ENCODE data around the gene NUP214.
"Not testable (repeated sequence)": the region's sequence is repeated elsewhere in the genome, so short reads cannot be mapped to it uniquely, and the experiment has no call there.

NUP214 gene

DNA sequence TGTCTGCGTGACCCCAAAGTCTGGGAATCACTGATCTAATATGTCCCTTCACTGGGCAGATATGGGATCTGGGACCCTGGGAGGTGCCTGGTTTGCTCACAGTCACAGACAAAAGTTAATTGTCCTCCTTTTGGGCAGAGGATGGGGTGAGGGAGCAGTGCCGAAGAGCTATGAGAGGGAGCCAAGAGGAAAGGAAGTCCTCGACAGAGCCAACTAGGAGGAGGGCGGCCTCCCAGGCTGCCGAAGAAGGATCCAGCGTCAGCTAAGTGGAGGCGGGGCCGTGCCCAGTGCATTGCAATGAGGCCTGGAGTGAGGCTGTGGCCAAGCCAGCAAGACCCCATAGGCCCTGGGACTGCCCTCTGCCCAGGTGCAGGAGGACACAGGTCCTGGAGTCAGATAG lies 17.6 kb upstream of the NUP214 start:
- TF ChIP-seq, protein P1, sequence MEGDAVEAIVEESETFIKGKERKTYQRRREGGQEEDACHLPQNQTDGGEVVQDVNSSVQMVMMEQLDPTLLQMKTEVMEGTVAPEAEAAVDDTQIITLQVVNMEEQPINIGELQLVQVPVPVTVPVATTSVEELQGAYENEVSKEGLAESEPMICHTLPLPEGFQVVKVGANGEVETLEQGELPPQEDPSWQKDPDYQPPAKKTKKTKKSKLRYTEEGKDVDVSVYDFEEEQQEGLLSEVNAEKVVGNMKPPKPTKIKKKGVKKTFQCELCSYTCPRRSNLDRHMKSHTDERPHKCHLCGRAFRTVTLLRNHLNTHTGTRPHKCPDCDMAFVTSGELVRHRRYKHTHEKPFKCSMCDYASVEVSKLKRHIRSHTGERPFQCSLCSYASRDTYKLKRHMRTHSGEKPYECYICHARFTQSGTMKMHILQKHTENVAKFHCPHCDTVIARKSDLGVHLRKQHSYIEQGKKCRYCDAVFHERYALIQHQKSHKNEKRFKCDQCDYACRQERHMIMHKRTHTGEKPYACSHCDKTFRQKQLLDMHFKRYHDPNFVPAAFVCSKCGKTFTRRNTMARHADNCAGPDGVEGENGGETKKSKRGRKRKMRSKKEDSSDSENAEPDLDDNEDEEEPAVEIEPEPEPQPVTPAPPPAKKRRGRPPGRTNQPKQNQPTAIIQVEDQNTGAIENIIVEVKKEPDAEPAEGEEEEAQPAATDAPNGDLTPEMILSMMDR (IDR thresholded peaks at IDR 0.05; ENCODE audit: control extremely low read depth, extremely low read depth, low read depth, missing control alignments), result no peak
- ChIA-PET CTCF (no interaction called here), POLR2A (no interaction called here)
- no peak for DNase-seq (ENCODE audit: extremely low spot score)

DNA sequence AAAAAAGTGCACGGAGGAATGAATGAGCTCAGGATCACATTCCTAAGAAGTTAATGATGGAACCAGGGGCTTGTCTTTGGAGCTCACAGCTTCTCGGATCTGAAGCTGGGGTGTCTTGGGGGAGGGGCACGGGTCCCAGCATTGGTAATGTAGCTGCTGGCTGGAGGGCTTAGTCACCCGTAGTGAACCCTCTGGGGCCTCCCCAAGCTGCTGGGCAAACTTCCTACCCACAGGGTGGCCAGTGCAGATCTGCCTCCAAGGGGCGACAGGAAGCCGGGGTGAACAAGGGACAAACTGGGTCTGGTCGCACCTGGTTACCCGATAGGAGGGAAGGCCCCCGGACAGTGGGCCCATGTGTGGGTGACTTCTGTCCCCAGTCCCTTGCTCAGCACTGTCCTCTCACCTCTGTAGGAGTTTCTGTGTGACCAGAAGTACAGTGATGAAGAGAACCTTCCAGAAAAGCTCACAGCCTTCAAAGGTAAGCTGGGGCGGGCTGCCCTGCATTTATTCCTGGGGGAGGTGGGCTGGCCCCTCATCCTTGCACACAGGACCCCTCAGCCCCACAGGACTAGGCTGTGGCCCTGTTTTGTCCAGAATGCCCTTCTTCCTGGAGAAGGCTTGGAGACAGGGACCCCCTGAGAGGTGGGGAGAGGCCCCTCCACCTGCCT lies 14.1 kb upstream of the NUP214 start:
- no peak for DNase-seq (ENCODE audit: extremely low spot score)
- POLR2A ChIA-PET, result interaction anchor here (0.6 kb wide), 1 partner anchor 1520 kb away, joined by 3 read pairs; no protein-coding TSS in a partner anchor
- TF ChIP-seq, protein P1 (IDR thresholded peaks at IDR 0.05; ENCODE audit: control extremely low read depth, extremely low read depth, low read depth, missing control alignments), result no peak
- CTCF ChIA-PET, result interaction anchor here (0.8 kb wide), 1 partner anchor 23 kb away, joined by 3 read pairs; no protein-coding TSS in a partner anchor

DNA sequence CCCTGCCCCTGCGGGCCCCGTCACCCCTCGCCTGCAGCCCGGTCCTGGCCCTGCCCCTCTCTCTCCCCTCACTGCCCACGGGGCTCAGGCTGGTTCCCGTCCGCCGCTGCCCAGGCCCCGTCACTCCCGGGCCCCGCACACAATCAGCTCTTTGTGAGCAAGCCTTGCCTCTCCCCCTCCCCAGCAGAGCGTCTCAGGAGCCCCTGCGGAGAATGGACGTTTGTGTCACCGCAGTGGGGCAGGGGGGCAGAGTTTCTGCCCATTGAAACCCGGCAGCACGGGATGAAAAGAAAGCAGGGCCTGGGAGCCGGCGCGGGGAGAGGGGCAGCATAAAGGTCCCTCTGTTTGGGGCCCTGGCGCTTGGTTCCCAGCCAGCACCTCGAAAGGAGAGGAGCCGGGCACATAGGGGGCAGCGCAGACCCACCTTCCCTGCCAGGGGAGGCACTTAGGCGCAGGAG lies 13.5 kb upstream of the NUP214 start:
- TF ChIP-seq, protein P1 (IDR thresholded peaks at IDR 0.05; ENCODE audit: control extremely low read depth, extremely low read depth, low read depth, missing control alignments), result no peak
- no peak for DNase-seq (ENCODE audit: extremely low spot score)
- ChIA-PET POLR2A (no interaction called here), CTCF (interaction anchor here (1.0 kb wide), 1 partner anchor 68 kb away, joined by 3 read pairs; no protein-coding TSS in a partner anchor)

- TF ChIP-seq, protein P1 (IDR thresholded peaks at IDR 0.05; ENCODE audit: control extremely low read depth, extremely low read depth, low read depth, missing control alignments), result no peak
- DNase-seq (ENCODE audit: extremely low spot score), result no peak
- ChIA-PET CTCF (interaction anchor here (1.0 kb wide), 1 partner anchor 67 kb away, joined by 3 read pairs; no protein-coding TSS in a partner anchor), POLR2A (no interaction called here)
Observed at GRCh38 chr9:131112374-131113154, 12.8 kb upstream of the NUP214 start.

DNA sequence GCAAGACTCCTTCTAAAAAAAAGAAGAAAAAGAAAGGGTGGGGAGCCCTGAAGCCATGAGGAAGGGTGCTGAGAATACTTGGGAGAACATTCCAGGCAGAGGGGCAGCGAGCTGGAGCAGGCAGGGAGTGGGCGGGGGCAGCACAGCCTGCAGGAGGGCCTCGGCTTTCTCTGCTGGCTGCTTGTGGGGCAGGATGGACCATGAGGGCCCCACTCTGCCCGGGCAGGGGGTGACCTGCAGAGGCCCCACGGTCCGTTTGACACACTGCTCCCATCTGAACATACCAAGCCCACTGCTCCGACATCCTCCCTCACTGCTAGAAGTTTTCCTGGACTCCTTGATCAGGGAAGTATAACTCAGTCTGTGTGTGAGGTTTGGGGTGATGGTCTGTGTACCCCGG lies 11.7 kb upstream of the NUP214 start:
- TF ChIP-seq, protein P1 (IDR thresholded peaks at IDR 0.05; ENCODE audit: control extremely low read depth, extremely low read depth, low read depth, missing control alignments), result no peak
- POLR2A ChIA-PET, result no interaction called here
- DNase-seq (ENCODE audit: extremely low spot score), result no peak
- CTCF ChIA-PET, result no interaction called here

DNA sequence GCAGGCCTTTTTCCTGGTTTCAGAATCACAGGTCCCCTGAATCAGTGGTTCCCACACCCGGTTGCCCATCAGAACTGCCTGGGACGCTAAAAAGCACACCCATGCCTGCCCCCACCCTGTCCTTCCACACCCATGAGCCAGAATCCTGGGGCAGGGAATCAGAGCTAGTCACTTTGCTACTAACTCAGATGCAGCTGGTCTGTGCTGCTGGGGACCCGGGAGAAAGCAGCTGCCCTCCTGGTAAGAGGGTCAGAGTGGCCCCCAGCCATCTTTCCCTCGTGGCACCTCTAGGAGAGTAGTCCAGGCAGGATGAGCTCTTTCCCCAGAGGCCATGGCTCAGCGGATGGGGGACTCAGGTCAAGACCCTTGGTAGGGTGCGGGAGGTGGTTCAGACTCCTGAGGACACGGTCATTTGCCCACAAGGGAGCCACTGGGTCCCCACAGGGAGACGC lies 11.3 kb upstream of the NUP214 start:
- DNase-seq (ENCODE audit: extremely low spot score), result no peak
- CTCF ChIA-PET, result no interaction called here
- TF ChIP-seq, protein P1 (IDR thresholded peaks at IDR 0.05; ENCODE audit: control extremely low read depth, extremely low read depth, low read depth, missing control alignments), result no peak
- POLR2A ChIA-PET, result no interaction called here

DNA sequence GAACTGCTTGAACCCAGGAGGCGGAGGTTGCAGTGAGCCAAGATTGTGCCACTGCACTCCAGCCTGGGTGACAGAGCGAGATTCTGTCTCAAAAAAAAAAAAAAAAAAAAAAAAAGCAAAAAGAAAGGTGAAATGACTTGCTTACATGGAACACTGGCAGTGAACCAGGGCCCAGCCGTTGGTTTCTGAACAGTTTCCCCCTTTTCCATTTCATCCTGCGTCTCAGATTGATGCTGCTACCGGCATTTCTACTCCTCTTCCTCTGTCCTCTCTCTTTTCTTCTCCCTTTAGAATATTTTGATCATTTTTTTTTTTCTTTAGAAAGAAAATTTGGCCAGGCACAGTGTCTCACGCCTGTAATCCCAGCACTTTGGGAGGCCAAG lies 10.0 kb upstream of the NUP214 start:
- CTCF ChIA-PET; DNase-seq (ENCODE audit: extremely low spot score); POLR2A ChIA-PET: not testable (repeated sequence)

Measured in GM10248 (cell line).